Activated CD4-positive, alpha-beta T cell treated with anti-CD3 and anti-CD28 coated beads for 1 hour (primary cell): ENCODE measurements around the gene HAPSTR1.

Source experiments
- DNase-seq: peaks from one replicate; pipeline ENCODE4 v3.0.0-alpha.2; 2020

Gene HAPSTR1

DNA sequence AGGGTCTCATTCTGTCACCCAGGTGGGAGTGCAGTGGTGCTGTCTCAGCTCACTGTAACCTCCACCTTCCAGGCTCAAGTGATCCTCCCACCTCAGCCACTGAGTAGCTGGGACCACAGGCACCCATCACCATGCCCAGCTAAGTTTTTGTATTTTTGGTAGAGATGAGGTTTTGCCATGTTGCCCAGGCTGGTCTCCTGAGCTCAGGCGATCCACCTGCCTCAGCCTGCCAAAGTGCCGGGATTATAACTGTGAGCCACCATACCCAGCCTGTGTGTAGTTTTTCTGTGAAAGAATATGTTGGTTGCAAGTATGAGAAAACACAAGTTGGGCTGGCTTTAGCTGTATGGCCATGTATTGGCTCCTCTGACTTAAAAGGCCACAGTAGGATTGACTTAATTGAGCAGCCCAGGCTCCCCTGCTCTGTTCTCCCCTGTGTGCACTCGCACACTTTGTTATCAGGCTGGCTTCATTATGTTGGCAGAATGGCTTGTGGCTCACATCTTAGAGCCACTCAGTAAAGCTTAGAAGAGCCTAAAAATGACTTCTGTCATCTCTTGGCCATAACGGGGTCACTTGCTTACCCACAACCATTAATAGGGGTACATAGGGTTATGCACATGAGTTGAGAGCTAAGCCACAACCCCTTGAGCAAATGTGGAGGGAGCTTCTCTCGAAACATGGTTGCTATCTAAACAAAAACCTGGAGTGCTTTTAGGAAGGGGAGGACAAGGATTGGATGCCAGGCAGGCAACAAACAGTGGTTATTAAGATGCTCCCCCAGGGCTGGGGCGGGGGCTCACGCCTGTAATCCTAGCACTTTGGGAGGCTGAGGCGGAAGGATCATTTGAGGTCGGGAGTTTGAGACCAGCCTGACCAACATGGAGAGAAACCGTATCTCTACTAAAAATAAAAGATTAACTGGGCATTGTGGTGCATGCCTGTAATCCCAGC, 6.1 kb downstream of the HAPSTR1 start:
- DNase-seq = no peak

DNA sequence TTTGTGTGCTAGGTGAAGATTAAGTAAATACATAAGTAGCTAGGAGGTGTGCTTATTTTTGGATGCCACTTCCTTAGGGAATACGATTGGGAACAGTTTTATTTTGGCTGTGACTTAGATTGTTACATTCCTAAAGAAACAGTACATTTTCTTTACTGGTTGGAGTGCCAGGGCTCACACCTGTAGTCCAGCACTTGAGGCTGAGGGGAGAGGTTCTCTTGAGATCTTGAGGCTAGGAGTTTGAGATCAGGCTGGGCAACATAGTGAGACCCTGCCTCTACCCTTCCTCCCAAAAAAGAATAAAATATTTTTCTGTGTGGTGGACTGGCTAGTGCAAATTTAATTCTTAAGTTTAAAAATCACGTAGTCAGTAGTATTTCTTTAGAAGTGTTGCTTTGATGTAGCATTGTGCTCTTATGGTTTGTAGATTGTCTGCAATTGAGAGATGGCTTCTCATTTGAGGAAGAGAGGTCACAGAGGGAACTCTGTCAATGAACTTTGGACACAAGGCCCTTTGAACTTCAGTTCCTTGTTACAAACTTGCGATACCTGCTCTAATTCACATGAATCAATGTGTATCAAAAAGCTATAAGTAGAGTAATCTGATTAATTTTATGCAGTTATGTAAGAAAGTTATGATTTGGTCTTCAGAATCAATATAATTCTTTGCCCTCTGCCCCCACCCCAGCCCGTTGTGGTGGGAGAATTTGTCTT, 7.1 kb downstream of the HAPSTR1 start:
- DNase-seq = no peak

DNA sequence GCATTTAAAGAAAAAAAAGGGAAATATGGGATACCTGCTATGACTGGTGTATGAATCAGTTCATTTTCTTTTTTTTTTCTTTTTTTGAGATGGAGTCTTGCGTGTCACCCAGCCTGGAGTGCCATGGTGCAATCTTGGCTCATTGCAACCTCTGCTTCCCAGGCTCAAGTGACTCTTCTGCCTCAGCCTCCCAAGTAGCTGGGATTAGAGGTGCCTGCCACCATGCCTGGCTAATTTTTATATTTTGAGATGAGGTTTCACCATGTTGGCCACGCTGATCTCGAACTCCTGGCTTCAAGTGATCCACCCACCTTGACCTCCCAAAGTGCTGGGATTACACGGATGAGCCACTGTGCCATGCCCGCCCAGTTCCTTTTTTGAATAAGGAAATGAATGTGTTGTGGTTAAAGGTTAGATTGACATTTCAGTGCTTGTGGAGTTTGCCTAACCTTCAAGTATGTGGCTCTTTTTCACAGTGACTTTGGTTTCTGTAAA, 7.7 kb downstream of the HAPSTR1 start:
- no peak for DNase-seq

- no peak for DNase-seq
These were observed 10.9 kb downstream of the HAPSTR1 start for GRCh38 chr16:9102379-9102778.

GRCh38 chr16:9102943-9103342, 11.5 kb downstream of the HAPSTR1 start:
- DNase-seq = no peak

GRCh38 chr16:9103546-9103945, 12.1 kb downstream of the HAPSTR1 start:
- DNase-seq = no peak

DNA sequence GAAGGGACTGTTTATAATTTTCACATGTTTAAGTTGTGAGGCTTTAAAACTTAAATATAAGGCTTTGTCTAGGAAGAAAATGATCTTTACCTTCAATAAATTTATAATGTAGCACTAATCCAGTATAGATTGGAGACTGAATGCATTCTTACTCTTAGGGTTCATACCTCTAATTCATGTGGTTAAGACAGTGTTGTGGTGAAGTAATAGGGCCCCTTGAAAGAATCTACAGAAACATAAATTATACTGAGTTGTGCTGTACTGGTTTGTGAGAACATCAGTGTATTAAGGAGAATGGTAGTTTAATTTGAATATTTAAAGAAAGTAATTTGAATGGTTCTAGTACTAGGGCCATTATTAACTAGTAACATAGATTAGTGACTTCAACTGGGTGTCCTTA, 13.7 kb downstream of the HAPSTR1 start:
- DNase-seq = no peak

DNA sequence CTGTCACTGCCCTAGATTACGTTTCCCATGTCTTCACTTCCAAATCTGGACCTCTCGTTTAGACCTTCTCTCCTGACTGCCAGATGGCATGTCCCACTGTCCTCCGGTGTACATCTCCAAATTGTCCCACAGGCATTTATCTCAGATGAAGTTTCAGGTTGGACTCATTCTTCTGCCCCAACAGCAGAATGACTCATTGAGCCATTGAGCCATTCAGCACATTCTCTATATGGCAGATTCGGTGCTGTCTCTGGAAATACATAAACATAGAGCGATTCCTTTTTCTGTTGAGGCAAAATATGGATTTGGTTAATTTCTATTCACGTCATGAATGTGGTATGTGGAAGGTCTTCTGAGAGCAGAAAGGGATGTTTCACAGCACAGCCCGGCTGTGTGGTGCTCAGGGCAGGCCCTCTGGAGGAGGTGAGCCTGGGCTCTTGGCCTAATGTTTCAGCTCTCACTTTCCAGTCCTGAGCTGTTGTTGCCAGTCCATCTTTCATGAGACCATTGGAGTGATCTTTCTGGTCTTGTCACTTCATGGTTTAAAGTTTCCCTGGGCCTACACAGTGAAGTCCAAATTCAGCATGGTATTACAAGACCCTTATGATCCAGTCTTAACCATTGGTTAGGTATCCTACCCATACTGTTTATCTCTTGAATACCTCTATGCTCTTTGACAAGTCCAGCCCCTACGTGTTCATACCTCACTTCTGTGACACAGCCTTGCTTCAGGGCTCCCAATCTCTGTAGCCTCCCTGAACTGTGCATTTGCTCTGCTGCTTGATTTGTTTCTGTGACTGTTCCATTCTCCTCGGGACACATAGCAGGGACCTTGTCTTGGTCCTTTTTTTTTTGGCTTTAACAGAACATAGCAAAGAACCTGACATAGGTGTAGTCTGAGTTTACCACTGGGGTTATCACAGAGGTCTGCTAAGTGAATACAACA, 15.9 kb downstream of the HAPSTR1 start:
- no peak for DNase-seq

DNA sequence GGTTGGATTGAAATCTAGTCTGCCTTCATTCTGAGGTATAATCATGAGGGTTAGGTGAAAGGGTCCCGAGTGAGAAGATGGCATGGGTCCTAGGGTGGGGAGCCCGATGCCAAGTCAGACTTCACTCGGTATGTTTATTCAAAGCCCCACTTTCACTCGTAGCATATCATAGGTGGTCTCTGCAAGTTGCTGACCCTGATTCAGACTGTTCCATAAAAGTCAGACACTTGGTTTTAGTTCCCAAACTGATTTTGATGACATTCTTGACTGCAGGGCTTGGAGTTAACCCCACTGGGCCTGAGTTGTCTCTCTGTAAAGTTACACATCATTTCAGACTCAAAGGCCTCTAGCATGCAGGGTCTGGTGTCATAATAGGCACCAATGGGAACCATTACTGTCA, 17.8 kb downstream of the HAPSTR1 start:
- DNase-seq = no peak

GRCh38 chr16:9112166-9112843, 20.9 kb downstream of the HAPSTR1 start:
- no peak for DNase-seq

DNA sequence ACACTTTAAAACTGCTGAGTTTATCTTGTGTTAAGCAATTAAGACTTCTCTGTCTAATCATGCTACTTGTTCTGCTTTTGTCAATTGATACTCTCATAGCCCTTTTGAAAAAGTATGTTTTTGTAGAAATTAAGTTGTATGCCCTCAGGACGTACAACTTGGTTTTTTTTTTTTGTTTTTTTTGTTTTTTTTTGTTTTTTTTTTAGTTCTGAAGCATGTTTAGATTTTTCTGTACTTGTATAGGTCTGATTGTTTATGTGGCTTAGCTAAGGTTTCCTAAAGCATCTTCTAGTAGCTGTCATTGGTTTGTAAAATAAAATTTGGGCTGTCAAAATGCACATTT, 21.4 kb downstream of the HAPSTR1 start:
- no peak for DNase-seq

DNA sequence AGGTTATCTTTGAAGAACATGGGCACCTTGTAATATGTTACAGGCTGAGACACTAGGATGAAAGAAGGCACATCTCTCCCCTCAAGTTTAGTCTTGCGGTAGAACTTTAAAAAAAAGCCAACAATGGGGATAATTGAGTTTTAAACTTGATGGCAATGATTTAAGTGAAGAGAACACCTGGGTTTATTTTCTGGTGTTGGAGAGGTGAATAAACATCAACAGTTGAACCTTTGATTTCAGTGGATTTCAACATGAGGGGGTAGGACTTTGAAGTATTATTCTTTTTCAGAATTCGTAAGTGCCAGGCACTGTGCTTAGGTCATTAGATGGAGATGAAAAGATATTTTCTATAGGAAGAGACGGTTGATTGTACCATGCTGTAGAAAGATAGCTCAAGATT, 22.3 kb downstream of the HAPSTR1 start:
- no peak for DNase-seq

- no peak for DNase-seq
These were observed 22.7 kb downstream of the HAPSTR1 start for GRCh38 chr16:9114112-9114511.

DNA sequence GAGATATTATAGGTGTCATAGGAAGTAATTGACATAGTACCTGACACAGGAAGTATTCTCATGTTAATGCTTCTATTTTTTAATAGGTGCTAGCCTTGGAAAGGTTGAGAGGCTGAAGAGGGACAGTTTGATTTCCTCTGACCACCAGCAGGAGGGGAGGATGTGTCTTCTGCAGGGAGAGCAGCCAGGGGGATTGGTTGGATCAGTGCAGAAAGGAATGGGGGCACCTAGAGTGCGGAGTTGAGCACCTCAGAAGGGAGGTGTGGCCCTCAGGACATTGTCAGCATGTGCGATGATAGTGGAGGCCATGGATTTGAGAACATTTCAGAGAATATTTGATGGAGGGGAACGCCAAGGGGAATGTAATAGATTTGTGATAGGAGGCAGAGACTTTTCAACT, 23.4 kb downstream of the HAPSTR1 start:
- no peak for DNase-seq

GRCh38 chr16:9115277-9115676, 23.8 kb downstream of the HAPSTR1 start:
- DNase-seq = no peak

- DNase-seq = no peak
These were observed 24.7 kb downstream of the HAPSTR1 start for GRCh38 chr16:9116141-9116540.

- no peak for DNase-seq
These were observed 26.7 kb downstream of the HAPSTR1 start for GRCh38 chr16:9118170-9118569.

DNA sequence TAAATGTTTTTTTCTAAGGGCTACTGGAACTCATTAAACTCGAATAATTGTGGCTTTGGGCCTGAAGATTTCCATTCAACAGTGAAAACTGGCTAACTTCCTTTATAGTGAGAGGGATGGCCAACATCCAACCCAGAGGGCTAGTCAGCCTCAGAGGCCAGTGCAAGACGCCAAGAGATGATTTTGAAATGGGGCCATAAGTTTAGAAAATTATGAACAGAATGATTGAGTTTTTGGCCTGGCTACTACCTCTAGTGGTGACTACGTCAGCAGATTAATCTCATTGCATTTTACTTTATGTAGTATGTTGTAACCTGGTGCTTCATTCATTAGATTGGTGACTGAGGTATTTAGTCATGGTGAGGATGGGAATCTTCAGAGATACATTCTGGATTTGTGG, 28.4 kb downstream of the HAPSTR1 start:
- no peak for DNase-seq

DNA sequence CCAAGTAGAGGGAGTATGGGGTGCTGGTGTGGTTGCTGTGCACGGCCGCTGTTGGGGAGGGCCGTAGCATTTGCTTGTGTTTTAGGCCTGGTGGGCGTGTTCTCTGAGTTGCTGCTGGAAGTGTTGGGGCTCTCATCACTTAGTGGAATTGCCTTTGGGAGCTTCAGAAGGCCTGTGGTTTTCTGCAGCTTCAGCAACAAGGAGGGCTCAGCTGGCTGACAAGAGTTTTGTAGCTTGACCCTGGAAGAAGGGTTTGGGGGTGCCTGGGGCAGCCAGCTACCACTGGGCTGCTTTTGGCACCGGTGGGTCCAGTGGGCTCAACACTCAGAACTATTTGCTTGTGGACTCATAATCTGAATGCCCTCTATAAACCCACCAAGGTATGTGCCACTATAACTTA, 30.9 kb downstream of the HAPSTR1 start:
- DNase-seq = no peak

DNA sequence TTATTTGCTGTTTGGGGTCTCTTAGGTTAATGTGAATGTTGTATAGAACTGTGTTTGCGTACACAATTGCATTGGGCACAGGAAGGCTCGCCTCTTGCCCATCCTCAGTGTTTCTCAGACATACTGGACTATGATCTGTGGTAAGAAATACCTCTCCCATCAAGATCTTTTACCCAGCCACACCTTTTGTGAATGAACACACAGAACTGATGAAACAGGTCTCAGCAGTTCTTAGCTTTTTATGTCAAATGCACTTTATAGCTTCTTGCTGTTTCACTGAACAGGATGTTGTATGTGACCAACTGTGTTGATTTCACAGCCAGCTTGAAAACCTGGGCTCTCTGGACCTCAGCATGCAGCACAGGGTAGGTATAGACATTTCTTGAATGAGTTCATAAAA, 31.5 kb downstream of the HAPSTR1 start:
- no peak for DNase-seq

DNA sequence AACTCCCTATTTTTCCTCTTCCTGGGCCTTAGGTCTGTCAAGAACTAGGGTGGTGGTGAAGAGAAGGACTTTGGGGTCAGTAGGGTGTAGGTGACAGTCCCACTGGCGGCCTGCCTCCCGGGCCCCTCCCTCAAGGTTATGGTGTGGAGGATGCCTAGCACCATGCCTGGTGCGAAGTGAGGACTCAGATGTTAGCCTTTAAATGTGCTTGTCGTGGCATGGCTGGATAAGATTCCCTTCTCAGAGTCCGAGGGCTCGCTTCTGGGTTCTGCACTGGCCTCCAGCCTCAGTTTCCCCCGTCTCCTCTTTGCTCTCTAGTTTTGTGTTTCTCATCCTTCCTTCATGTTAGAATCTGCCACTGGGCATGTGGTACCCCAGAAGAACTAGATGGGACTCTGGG, 32.0 kb downstream of the HAPSTR1 start:
- no peak for DNase-seq

- no peak for DNase-seq
These were observed 32.4 kb downstream of the HAPSTR1 start for GRCh38 chr16:9123871-9124270.
